Stimulated activated effector memory CD8-positive, alpha-beta T cell treated with anti-CD3 and anti-CD28 coated beads, Interleukin-12 subunit alpha, Interleukin-12 subunit beta, amount 100 ng/mL, for 72 hours (primary cell): ENCODE results near the gene TTC7B.

Experiments
- ATAC-seq: fragments of 150-1000 bp; cut with Tn5 transposase; 2 replicates; pipeline ENCODE4 v1.10.0; 2021
- DNase-seq, 2 donors: peaks; one replicate each; pipeline ENCODE4 v3.0.0; 2021 to 2022; ENCODE audit warnings: low spot score in 2 of 2
- H3K27ac Mint-ChIP-seq: one replicate; pipeline ENCODE4 v1.8.0; 2022; ENCODE audit warnings: mild to moderate bottlenecking, mixed read lengths
- H3K36me3 Mint-ChIP-seq: one replicate; pipeline ENCODE4 v1.8.0; 2022; ENCODE audit warnings: mild to moderate bottlenecking, mixed read lengths
- H3K4me1 Mint-ChIP-seq: one replicate; pipeline ENCODE4 v1.8.0; 2022; ENCODE audit warnings: mixed read lengths
- H3K4me3 Mint-ChIP-seq: one replicate; pipeline ENCODE4 v1.8.0; 2022; ENCODE audit warnings: mild to moderate bottlenecking, mixed read lengths
- H3K9me3 Mint-ChIP-seq: one replicate; pipeline ENCODE4 v1.8.0; 2022; ENCODE audit warnings: mixed read lengths

Gene TTC7B

DNA sequence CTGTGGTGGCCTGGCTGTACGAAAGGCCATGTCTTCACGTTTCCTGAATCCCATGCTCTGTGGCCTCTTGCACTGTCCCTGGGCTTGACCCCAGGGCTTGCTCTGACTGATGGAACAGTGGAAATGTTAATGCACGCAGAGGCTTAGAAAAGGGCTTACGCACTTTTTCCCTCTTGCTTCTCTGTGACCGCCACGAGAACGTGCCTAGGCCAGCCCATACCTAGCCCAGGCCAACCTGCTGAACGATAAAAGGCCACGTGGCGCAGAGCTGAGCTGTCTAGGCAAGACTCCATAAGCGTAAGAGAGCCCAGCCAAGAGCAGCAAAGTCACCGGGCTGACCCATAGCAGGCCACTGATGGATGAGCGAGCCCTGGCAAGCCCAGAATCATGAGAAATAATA is 18.3 kb downstream of the TTC7B start:
- ATAC-seq (no peak), DNase-seq (no peak)
- Mint-ChIP-seq H3K4me3 (no peak overlapping the region), H3K9me3 (no peaks in the 10 kb centered on the region), H3K36me3 (no peaks in the 10 kb centered on the region), H3K27ac (no peak overlapping the region), H3K4me1 (peaks cover 9% of the 10 kb centered on the region)

DNA sequence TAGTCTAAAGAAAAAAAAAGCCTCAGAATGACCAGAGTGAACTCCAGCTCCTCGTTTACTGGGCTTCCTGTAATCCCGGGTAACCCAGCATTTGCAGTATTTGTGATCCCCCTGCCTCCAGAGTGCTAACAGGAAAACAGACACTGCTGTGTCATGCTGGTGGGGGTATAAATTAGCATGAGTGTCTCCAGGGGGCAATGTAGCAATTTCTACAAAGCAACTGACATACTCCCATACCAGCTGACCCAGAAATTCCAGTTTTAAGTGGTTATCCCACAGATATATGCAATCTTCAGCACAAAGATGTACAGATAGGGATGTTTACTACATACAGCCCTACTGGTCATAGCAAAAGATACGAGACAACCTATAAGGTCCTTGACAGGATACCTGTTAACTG is 18.8 kb downstream of the TTC7B start:
- Mint-ChIP-seq H3K4me1 (peaks cover 9% of the 10 kb centered on the region), H3K36me3 (no peaks in the 10 kb centered on the region), H3K4me3 (no peak overlapping the region), H3K9me3 (no peaks in the 10 kb centered on the region), H3K27ac (no peak overlapping the region)
- no peak for ATAC-seq
- no peak for DNase-seq

DNA sequence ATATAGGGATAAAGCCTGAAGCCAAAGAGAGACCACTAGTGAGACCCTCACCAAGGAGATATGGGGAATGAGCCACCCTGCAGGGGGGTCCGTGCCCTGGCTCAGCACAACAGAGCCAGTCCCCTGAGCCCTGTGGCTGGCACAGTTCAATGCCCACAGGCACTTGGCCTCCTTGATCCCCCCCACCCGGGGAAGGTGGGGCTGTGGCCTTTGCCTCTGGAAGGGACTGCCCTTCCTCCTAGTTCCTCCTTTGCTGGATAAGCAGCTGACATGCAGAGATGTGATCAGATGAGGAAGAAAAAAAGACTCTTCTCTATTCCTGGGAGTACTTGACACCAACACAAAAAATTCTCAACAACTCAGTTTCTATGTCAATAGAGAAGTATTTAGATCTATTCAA is 19.9 kb downstream of the TTC7B start:
- Mint-ChIP-seq H3K9me3 (no peaks in the 10 kb centered on the region), H3K27ac (no peak overlapping the region), H3K36me3 (no peaks in the 10 kb centered on the region), H3K4me1 (peaks cover 6% of the 10 kb centered on the region), H3K4me3 (no peak overlapping the region)
- DNase-seq (no peak), ATAC-seq (no peak)

DNA sequence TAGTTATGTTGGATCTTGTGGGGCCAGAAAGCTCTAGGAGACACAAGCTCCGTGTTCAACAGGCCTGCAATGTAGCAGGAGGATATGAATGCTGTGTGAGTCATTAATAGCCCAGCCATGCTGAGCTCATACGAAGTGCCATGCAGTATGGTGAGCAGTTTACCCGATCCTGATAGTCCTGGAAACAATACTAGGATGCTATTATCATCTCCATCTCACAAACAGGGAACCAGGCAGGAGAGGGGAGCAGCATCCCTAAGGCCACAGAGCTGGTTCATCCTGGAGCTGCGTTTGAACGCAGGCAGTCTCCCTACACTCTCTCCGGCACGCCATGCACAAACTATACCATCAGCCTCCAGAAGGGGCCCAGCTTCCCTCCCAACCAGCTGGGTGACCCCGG is 20.5 kb downstream of the TTC7B start:
- ATAC-seq (no peak), DNase-seq (no peak)
- Mint-ChIP-seq H3K36me3 (no peaks in the 10 kb centered on the region), H3K27ac (no peak overlapping the region), H3K4me3 (no peak overlapping the region), H3K4me1 (peaks cover under 1% of the 10 kb centered on the region), H3K9me3 (no peaks in the 10 kb centered on the region)

DNA sequence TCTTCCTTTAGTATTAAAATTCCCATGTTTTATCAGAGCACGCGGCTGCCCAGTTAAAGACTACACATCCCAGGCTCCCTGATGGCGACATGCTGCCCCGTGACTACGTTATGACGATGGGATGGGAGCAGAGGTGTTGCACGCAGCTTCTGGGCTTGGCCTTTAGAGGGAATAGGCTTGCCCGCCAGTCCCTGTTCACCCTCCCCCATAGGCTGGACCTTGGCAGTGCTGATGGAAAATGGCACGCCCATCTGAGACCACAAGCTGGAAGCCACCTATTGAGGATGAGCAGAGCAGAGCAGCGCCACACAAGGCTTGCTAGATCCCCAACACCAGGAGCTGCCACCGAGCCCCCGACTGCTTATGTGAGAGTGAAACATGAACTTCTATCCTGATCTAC is 24.7 kb downstream of the TTC7B start:
- ATAC-seq (no peak), DNase-seq (no peak)
- no peaks in the 10 kb centered on the region for H3K36me3 Mint-ChIP-seq
- H3K4me1 Mint-ChIP-seq = no peaks in the 10 kb centered on the region
- H3K27ac Mint-ChIP-seq = no peak overlapping the region
- no peaks in the 10 kb centered on the region for H3K9me3 Mint-ChIP-seq
- H3K4me3 Mint-ChIP-seq = no peak overlapping the region

DNA sequence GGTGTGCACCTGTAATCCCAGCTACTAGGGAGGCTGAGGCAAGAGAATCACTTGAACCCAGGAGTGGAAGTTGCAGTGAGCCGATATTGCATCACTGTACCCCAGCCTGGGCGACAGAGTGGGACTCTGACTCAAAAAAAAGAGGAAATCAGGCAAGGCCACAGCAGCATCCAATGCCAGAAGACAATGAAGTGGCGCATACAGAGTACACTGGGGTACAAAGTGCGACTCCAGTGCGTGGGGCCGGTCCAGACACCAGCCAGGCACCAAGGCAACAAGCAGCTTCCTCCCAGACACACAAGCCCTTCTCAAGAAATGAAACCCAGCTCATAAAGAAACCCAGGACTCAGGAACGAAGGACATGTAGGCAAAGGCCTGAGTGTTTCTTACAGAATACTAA is 28.2 kb downstream of the TTC7B start:
- Mint-ChIP-seq H3K4me1 (no peaks in the 10 kb centered on the region), H3K4me3 (no peak overlapping the region), H3K27ac (no peak overlapping the region), H3K9me3 (no peaks in the 10 kb centered on the region), H3K36me3 (no peaks in the 10 kb centered on the region)
- DNase-seq (no peak), ATAC-seq (no peak)

DNA sequence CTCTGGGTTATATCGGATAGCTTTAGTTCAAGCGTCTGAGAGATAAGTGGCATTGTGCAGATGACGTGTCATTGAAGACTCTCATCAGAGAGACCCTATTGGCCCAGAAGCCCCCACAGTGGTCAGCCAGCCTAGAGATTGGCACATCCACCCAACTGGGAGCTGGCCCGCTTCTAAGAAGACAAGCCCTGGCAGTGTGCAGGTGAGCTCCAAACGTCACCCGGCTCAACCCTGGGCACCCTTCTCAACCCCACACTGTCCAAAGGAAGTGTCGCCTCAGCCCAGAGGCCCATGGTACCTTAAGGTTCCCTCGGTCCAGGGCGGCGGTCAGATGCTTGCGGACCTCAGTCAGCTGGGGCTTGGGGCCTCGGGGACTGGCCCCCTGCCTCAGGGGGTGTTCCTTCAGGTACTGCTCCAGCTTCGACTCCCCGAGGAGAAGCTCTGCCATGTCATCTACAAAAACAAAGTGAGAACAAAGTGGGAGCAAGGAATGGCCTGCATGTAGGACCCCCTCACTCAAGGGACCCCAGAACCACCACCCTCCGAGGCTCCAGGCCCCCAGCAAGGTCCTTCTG is 30.3 kb downstream of the TTC7B start:
- no peaks in the 10 kb centered on the region for H3K36me3 Mint-ChIP-seq
- ATAC-seq = no peak
- no peaks in the 10 kb centered on the region for H3K9me3 Mint-ChIP-seq
- no peaks in the 10 kb centered on the region for H3K4me1 Mint-ChIP-seq
- no peak overlapping the region for H3K4me3 Mint-ChIP-seq
- DNase-seq = no peak
- no peak overlapping the region for H3K27ac Mint-ChIP-seq

DNA sequence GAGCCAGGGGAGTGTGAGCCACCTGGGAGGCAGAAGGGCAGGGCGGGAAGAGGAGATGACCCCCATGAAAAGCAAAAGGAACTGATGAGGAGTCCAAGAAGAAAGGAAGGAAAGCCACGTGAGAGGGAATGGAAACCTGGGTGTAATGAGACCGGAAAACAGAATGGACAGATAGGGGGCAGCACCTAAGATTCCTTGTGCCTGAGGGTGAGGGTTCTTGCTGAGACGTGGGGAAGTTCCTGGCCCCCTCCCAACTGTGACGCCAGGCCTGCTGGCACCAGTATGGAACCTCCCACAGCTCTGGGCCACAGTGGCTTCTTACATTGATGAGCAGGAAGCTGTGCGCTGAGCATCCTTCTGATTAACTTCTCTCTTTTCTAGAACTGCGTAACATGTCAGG is 30.8 kb downstream of the TTC7B start:
- H3K9me3 Mint-ChIP-seq = no peaks in the 10 kb centered on the region
- no peaks in the 10 kb centered on the region for H3K4me1 Mint-ChIP-seq
- no peaks in the 10 kb centered on the region for H3K36me3 Mint-ChIP-seq
- ATAC-seq (no peak), DNase-seq (no peak)
- no peak overlapping the region for H3K27ac Mint-ChIP-seq
- H3K4me3 Mint-ChIP-seq = no peak overlapping the region

DNA sequence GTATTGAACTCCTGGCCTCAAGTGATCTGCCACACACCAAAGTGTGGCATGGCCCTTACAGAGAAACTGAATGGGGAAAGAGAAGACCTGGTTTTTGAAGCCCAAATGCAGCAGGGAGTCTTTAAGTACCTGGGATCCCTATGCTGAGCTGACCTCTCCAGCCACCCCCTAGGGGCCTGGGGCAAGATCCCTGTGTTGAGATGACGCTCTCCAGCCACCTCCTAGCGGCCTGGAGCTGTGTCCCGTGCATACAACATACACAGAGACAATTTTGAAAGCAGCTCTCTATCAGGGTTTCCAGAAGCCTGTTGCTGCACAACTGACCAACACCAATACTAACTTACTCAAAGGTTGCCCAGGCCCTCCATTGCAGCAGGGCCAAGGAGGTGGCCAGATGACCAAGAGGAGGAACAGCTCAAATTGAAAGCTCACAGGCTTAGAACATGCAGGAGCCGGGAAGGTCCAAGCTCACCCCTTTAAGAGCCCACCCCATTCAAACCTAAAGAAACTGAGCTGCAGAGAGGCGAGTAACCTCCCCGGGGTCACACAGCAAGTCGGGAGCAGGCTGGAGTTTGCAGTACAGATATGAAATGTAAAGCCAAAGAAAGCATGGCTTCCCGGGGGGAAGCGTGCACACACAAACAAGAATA is 31.5 kb downstream of the TTC7B start:
- ATAC-seq (no peak), DNase-seq (no peak)
- Mint-ChIP-seq H3K4me3 (no peak overlapping the region), H3K9me3 (no peaks in the 10 kb centered on the region), H3K27ac (no peak overlapping the region), H3K36me3 (no peaks in the 10 kb centered on the region), H3K4me1 (no peaks in the 10 kb centered on the region)

DNA sequence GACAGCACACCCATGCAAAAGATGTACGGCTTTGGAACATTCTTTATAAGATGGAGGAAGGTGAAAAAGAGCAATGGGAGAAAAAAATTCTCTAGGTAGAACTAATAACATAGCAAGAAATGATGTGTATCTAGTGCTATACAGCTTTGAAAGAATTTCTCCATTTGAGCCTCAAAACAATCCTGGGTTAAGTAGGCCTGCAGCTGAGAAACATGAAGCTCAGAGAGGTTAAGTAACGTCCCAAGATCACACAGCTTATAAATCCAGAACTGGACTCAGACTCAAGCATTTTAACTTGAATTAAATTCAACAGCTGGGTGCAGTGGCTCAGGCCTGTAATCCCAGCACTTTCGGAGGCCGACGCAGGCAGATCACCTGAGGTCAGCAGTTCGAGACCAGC is 32.9 kb downstream of the TTC7B start:
- H3K4me1 Mint-ChIP-seq = no peaks in the 10 kb centered on the region
- ATAC-seq = no peak
- H3K4me3 Mint-ChIP-seq = no peak overlapping the region
- H3K9me3 Mint-ChIP-seq = no peaks in the 10 kb centered on the region
- H3K27ac Mint-ChIP-seq = no peak overlapping the region
- no peaks in the 10 kb centered on the region for H3K36me3 Mint-ChIP-seq
- no peak for DNase-seq

DNA sequence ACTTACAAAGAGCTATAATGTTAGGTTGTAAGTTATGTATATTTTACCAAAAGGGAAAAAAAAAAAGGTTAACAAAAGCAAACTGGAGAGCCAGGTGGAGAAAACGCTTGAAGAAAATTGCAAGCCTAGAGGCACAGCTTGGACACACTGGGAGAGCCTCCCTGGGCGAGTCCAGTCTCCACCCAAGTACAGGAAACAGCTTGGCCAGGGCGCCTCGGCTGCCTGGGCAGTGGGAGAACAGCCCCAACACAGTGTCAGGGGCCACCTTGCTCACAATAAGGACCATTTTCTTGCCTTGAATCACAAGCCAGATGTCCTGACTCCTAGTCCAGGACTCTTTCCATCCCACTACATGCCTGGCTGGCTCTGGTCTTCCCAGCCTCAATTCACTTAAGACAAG is 33.3 kb downstream of the TTC7B start:
- H3K36me3 Mint-ChIP-seq = no peaks in the 10 kb centered on the region
- DNase-seq (no peak), ATAC-seq (no peak)
- no peak overlapping the region for H3K4me3 Mint-ChIP-seq
- no peaks in the 10 kb centered on the region for H3K9me3 Mint-ChIP-seq
- H3K27ac Mint-ChIP-seq = no peak overlapping the region
- H3K4me1 Mint-ChIP-seq = no peaks in the 10 kb centered on the region

DNA sequence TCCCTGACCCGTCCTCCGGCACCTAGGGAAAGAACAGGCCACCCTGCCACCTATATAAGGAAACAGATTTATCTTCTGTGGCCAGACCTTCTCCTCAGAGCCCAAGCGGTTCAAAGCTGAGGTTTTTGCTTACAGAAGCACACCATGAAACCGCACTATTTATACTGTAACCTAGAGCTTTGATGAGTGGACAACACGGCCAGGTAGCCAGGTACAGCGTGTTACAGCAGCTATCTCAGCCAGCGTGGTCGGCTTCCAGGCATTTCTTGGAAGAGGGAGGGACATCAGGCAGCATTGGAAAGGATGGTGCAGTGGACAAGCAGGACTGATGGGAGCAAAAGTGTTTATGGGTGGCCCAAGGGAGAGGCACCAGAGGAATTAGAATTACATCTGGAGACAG is 34.4 kb downstream of the TTC7B start:
- H3K36me3 Mint-ChIP-seq = no peaks in the 10 kb centered on the region
- no peak overlapping the region for H3K4me3 Mint-ChIP-seq
- peak overlapping the region; percentile 23 for H3K27ac Mint-ChIP-seq
- H3K9me3 Mint-ChIP-seq = no peaks in the 10 kb centered on the region
- no peak for DNase-seq
- no peak for ATAC-seq
- H3K4me1 Mint-ChIP-seq = no peaks in the 10 kb centered on the region

DNA sequence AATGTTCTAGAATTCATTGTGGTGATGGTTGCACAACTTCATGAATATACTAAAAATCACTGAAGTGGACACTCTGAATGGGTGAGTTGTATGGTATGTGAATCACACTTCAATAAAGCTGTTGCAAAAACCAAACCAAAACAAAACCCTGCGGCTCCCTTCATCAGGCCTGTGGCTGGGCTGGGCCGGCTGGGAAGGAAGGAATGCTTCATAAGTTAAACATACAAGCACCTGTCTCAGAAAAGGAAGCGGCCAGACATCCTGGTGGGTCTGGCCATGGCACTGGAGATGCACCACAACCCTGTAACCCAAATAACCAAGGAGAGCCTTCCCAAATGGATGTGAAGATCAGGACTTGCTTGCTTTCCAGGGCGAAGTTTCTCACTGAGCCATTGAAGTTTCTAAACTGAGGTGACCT is 34.9 kb downstream of the TTC7B start:
- H3K9me3 Mint-ChIP-seq = no peaks in the 10 kb centered on the region
- no peak overlapping the region for H3K27ac Mint-ChIP-seq
- no peak overlapping the region for H3K4me3 Mint-ChIP-seq
- ATAC-seq (no peak), DNase-seq (no peak)
- H3K36me3 Mint-ChIP-seq = no peaks in the 10 kb centered on the region
- no peaks in the 10 kb centered on the region for H3K4me1 Mint-ChIP-seq

DNA sequence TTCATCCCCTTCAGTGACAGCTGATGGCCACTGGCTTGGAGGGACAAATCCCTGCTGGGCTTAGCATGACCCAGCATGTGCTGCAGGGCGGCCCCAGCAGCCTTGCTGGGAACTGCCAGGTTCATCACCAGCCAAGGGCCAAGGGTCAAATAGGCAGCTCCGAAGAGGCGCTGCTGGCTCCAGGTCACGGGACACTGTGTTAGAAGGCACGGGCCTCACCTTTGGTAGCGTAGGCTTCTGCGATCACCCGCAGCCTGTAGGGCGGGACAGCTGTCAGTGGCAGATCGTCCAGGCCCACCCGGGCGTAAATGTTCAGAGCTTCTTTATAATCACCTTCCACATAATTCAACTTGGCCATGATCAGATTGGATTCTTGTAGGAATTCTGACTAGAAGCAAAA is 35.7 kb downstream of the TTC7B start:
- no peak for ATAC-seq
- Mint-ChIP-seq H3K36me3 (no peaks in the 10 kb centered on the region), H3K4me1 (no peaks in the 10 kb centered on the region), H3K4me3 (no peak overlapping the region), H3K27ac (no peak overlapping the region), H3K9me3 (no peaks in the 10 kb centered on the region)
- no peak for DNase-seq

DNA sequence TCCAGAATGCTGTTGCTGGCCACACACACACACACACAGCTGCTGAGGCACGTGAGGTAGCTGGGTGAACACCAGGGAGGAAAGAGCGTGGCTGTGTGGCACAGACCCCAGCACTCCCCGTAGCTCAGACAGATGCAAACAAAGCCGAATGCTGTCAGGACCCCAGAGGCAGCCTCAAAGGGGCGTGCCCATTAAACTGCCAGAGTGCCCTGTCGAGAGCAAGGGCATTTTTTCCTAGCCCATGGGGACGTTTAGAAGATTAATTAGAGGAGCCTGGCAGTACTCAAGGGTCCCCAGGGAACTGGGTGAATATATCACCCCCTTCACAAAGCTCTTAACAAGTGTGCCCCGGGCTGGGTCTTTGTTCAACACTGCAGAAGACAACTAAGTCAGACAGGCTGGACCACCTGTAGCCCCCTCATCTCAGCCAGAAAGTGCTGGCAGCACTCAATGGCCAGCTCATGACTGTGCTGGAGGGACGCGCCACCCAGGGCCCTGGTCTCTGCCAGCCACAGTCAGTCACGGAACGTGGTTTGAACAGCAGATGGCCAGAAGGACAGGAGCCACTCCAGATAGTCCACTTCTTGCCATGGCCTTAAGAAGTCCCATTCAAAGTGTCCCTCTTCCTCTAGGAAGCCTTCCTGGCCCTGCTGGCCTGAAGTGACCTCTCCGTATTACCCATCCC is 37.5 kb downstream of the TTC7B start:
- Mint-ChIP-seq H3K4me1 (no peaks in the 10 kb centered on the region), H3K9me3 (no peaks in the 10 kb centered on the region), H3K27ac (no peak overlapping the region), H3K36me3 (no peaks in the 10 kb centered on the region), H3K4me3 (no peak overlapping the region)
- no peak for ATAC-seq
- no peak for DNase-seq

DNA sequence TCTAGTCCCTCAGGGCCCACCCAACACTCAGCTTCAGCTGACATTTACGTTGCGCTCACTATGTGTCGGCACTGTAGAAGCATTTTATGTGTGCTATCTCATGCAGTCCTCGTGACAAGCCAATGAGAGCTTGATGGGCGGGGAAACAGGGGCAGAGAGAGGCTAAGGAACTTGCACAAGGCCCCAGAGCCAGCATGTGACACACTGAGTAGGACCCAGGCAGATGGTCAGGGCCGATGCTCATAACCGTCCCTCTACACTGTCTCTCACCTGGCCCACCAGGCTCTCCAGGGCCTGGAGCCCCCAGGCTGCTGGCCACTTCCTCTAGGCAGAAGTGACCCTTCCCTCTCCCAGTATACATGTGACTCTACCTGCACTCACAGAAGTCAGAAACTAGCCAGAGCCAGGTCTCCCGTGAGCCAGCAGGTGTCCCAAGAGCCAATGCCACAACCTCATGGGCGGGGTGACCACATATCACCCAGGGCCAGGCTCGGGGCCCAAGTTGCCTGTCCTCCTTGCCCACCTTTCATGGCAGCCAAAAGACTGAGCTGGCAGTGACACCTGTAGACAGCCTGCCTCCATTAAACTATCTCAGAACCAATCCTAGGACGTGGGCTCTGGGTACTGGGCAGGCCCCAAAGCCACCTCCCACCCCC is 38.3 kb downstream of the TTC7B start:
- no peak overlapping the region for H3K27ac Mint-ChIP-seq
- H3K4me3 Mint-ChIP-seq = no peak overlapping the region
- ATAC-seq (no peak), DNase-seq (no peak)
- H3K36me3 Mint-ChIP-seq = no peaks in the 10 kb centered on the region
- no peaks in the 10 kb centered on the region for H3K9me3 Mint-ChIP-seq
- no peaks in the 10 kb centered on the region for H3K4me1 Mint-ChIP-seq
